WTC11 (cell line): ENCODE data around the gene MUC21.

Experiments
- TF ChIP-seq, protein P1 (sequence below): sonication (generic); formaldehyde crosslinking; IDR thresholded peaks from 2 replicates; pipeline ENCODE4 v1.8.1; 2022; ENCODE audit warnings: low read depth, missing genetic modification reagents, borderline replicate concordance
- TF ChIP-seq, protein P2 (sequence below): fragments of 200-600 bp; IDR thresholded peaks from 2 replicates; pipeline ENCODE4 v1.8.0; 2022; ENCODE audit warnings: antibody characterized with exemption

- TF ChIP-seq, protein P1, sequence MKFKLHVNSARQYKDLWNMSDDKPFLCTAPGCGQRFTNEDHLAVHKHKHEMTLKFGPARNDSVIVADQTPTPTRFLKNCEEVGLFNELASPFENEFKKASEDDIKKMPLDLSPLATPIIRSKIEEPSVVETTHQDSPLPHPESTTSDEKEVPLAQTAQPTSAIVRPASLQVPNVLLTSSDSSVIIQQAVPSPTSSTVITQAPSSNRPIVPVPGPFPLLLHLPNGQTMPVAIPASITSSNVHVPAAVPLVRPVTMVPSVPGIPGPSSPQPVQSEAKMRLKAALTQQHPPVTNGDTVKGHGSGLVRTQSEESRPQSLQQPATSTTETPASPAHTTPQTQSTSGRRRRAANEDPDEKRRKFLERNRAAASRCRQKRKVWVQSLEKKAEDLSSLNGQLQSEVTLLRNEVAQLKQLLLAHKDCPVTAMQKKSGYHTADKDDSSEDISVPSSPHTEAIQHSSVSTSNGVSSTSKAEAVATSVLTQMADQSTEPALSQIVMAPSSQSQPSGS (CRISPR knock-in tag), result no peak
- TF ChIP-seq, protein P2, sequence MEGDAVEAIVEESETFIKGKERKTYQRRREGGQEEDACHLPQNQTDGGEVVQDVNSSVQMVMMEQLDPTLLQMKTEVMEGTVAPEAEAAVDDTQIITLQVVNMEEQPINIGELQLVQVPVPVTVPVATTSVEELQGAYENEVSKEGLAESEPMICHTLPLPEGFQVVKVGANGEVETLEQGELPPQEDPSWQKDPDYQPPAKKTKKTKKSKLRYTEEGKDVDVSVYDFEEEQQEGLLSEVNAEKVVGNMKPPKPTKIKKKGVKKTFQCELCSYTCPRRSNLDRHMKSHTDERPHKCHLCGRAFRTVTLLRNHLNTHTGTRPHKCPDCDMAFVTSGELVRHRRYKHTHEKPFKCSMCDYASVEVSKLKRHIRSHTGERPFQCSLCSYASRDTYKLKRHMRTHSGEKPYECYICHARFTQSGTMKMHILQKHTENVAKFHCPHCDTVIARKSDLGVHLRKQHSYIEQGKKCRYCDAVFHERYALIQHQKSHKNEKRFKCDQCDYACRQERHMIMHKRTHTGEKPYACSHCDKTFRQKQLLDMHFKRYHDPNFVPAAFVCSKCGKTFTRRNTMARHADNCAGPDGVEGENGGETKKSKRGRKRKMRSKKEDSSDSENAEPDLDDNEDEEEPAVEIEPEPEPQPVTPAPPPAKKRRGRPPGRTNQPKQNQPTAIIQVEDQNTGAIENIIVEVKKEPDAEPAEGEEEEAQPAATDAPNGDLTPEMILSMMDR, result no peak
Measured at GRCh38 chr6:30945281-30945680, 38.2 kb upstream of the MUC21 start.
